ENCODE measurements around the gene TTLL13. TPM values are rescaled to one million over a fixed set of nuclear protein-coding genes. Genes with fewer than 3 reads are reported as not detected.

The TTLL13 gene, protein sequence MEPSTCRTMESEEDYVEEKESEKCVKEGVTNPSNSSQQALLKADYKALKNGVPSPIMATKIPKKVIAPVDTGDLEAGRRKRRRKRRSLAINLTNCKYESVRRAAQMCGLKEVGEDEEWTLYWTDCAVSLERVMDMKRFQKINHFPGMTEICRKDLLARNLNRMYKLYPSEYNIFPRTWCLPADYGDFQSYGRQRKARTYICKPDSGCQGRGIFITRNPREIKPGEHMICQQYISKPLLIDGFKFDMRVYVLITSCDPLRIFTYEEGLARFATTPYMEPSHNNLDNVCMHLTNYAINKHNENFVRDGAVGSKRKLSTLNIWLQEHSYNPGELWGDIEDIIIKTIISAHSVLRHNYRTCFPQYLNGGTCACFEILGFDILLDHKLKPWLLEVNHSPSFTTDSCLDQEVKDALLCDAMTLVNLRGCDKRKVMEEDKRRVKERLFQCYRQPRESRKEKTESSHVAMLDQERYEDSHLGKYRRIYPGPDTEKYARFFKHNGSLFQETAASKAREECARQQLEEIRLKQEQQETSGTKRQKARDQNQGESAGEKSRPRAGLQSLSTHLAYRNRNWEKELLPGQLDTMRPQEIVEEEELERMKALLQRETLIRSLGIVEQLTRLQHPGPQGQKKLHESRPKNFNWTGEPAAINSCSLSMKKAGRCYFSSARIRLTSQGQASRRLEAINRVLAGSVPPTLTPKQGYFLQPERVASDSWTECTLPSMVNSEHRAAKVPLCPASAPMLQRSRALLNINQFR
- under 1 TPM; 0.44 to 0.55 TPM for total RNA-seq

DNA sequence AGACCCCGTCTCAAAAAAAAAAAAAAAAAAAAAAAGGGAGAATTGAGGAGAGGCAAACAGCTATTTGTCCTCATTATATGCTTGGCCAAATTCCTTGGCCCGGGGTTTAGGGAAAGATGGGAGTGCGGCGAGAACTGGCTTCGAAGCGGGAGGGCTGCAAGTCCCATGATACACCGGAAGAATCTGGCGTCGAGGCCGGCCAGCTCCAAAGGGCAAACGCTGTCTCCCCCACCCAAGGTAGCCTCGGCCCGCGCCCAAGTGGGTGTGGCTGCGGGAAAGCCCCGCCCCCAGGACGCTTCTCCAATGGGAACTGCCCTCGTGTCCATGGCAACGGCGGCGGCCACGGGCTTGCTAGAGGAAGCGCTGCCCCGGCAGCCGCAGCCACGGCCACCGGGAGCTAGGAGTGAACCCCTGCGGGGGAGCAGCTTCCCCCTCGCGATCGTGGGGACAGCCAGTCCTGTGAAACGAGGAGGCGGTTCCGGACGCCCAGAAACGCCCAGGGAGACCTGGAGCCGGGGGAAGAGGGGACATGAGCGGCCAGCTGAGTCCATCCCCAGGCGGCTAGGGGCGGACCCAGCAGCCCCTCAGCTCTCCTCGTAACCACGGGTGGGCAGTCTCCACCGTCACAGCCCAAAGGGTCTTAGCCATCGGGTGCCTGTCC is at the start of gene TTLL13:
Gene TTLL13 (plus strand): TSS at position 354 of the 661 bp plus-strand sequence. CDS start 1,075 bp downstream, outside the sequence.
- ChIA-PET POLR2A (interaction anchor here (0.6 to 1.4 kb wide), 5 partner anchors 12 to 114 kb away, joined by 3 to 8 read pairs (median 4); no protein-coding TSS in a partner anchor), CTCF (interaction anchor here (0.6 to 1.4 kb wide), 5 partner anchors 52 to 1099 kb away, joined by 3 to 5 read pairs (median 5); no protein-coding TSS in a partner anchor)

DNA sequence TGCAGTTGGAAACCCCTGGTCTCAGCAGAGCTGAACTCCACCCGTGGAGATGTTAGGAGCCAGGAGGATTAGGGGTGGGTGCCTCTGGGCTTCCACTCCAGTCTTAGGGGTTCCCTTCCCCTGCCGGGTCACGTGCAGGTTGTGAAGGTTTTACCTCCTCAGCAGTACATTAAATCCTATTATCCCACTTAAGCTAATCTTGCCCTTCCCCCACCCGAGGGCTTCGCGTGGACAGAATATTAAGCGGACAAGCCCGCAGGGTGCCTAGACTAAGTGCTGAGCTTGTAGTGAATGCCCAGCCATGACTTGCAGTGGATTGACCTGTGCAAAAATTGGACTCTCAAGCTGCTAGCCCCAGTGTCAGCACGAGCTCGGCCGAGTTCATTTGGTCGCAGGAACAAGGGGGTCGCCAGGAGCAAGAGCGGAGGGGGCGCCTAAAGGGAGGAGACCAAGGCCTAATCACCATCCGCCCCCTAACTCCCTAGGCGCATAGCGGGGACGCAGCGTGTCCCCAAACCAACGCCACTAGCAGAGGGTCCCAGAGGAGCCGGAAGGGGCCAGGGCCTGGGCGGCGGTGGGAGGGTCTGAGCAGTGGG is 48.7 kb upstream of the TTLL13 start:
- ChIA-PET POLR2A (interaction anchor here (1.3 to 1.8 kb wide), 3 partner anchors 32 to 65 kb away, joined by 3 to 8 read pairs (median 4); partner anchors contain the start of genes CIB1, GDPGP1 and NGRN), CTCF (interaction anchor here (1.1 to 2.6 kb wide), 5 partner anchors 10 to 104 kb away, joined by 3 to 12 read pairs (median 6); partner anchors contain the start of genes CIB1 and GDPGP1)

DNA sequence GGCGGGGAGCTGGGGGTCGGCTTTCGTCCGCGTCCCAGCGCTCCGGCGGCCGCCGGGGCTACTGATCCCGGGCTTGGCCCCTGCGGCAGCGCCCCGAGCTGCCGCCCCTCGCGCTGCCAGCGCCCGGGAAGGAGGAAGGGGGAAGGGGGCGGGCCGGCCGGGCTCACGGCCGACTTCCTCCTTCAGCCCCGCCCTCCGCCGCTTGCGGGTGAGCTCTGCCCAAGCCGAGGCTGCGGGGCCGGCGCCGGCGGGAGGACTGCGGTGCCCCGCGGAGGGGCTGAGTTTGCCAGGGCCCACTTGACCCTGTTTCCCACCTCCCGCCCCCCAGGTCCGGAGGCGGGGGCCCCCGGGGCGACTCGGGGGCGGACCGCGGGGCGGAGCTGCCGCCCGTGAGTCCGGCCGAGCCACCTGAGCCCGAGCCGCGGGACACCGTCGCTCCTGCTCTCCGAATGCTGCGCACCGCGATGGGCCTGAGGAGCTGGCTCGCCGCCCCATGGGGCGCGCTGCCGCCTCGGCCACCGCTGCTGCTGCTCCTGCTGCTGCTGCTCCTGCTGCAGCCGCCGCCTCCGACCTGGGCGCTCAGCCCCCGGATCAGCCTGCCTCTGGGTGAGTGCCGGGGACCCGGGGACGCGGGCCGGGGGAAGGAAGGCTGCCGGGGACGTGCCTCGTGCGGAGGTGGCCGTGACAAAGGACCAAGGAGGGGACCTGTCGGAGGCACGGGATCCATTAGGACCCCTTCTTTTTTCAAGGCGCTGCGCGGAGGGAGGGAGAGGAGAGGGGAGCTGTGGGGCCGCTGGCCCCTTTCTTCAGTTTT is 48.0 kb upstream of the TTLL13 start, which contains the start of gene SEMA4B:
Gene SEMA4B (plus strand): TSS at position 201 of the 814 bp plus-strand sequence. CDS start 249 bp downstream, at position 450.
- ChIA-PET POLR2A (interaction anchor here (0.7 to 1.8 kb wide), 5 partner anchors 9 to 64 kb away, joined by 3 to 8 read pairs (median 4); partner anchors contain the start of genes CIB1, GDPGP1 and NGRN), CTCF (interaction anchor here (0.6 to 2.6 kb wide), 6 partner anchors 10 to 791 kb away, joined by 3 to 12 read pairs (median 5); partner anchors contain the start of genes CIB1 and GDPGP1)

DNA sequence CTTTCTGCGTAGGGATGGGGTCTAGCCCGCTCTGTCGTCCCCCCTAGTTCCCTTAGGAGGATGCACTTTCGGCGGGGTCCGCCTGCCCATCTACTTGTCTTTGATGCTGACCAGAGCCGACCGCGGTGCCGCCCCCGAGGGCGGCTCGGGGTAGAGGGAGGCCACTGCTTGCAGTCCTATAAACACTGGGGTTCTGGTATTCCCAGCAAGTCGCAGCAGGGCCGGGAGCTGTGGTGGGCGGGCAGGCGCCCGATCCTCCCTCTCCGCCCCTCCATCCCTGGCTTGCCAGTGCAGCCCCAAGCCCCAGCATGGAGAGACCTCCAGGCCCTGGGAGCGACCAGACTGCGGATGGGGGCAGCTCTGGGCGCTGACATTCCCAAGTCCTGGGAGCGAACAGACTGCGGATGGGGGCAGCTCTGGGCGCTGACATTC is 47.4 kb upstream of the TTLL13 start:
- POLR2A ChIA-PET = interaction anchor here (0.9 to 1.8 kb wide), 3 partner anchors 10 to 32 kb away, joined by 4 to 8 read pairs (median 4); partner anchors contain the start of genes CIB1 and GDPGP1
- CTCF ChIA-PET = interaction anchor here (0.6 to 2.6 kb wide), 5 partner anchors 11 to 791 kb away, joined by 3 to 12 read pairs (median 6); partner anchors contain the start of genes CIB1 and GDPGP1

DNA sequence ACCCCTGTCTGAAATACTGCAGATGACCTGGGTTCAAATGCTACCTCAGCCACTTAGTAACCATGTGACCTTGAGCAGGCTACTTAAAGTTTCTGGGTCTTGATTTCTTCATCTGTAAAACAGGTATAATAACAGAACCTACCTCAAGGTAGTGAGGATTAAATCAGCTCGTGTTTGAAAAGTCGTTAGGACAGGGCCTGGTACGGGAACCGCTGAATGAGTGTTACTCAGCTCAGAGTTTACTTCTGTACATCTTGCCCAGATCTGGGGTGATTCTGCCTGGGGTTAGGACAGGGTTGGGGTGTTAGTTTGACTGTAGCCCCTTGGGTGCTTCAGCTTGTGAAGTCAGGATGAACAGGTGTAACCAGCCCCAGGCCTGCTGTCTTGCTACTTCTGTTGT is 46.4 kb upstream of the TTLL13 start:
- ChIA-PET CTCF (interaction anchor here (1.8 kb wide), 1 partner anchor 17 kb away, joined by 4 read pairs; no protein-coding TSS in a partner anchor), POLR2A (interaction anchor here (0.5 to 0.6 kb wide), 2 partner anchors 61 to 241 kb away, joined by 5 to 7 read pairs; no protein-coding TSS in a partner anchor)

DNA sequence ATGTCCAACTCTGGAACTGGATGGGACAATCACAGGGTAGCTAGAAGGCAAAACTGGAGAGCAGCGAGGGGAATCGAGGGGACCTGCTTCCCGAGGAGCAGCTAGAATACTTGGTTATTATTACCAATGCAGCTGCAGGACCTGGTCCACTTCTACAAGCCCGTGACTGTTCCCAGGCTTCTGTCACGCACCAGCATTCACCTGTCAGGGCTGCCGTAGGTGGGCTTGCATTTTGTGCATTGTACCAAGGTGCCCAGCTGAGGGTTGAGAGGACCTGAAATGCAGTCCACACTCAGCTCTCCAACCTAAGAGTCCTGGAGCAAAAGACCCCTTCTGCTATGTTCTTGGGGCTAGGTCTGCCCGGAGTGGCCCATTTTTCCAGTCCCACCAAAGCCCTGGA is 45.9 kb upstream of the TTLL13 start:
- ChIA-PET CTCF (interaction anchor here (1.8 kb wide), 1 partner anchor 16 kb away, joined by 4 read pairs; no protein-coding TSS in a partner anchor), POLR2A (interaction anchor here (0.5 to 0.6 kb wide), 2 partner anchors 61 to 242 kb away, joined by 5 to 7 read pairs; no protein-coding TSS in a partner anchor)

DNA sequence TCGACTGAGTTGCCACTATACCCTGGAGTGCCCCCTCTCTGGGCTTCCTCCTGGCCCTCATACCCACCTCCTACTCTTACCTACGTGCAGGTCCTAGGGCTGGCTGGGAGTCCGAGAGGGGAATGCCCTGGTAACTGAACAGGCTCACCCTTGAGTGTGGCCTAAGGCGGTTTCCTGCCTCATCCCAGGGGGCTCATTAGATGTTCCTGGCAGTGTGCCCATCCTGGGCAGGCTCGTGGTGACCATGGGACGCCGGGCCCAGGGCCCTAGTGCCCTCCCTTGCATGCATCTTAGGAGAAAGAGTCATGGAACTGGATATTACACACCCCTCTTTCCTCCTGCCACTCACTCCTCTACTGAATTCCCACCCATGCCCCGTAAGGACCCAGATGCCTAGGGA is 45.4 kb upstream of the TTLL13 start:
- POLR2A ChIA-PET = no interaction called here
- CTCF ChIA-PET = interaction anchor here (1.8 kb wide), 1 partner anchor 16 kb away, joined by 4 read pairs; no protein-coding TSS in a partner anchor

DNA sequence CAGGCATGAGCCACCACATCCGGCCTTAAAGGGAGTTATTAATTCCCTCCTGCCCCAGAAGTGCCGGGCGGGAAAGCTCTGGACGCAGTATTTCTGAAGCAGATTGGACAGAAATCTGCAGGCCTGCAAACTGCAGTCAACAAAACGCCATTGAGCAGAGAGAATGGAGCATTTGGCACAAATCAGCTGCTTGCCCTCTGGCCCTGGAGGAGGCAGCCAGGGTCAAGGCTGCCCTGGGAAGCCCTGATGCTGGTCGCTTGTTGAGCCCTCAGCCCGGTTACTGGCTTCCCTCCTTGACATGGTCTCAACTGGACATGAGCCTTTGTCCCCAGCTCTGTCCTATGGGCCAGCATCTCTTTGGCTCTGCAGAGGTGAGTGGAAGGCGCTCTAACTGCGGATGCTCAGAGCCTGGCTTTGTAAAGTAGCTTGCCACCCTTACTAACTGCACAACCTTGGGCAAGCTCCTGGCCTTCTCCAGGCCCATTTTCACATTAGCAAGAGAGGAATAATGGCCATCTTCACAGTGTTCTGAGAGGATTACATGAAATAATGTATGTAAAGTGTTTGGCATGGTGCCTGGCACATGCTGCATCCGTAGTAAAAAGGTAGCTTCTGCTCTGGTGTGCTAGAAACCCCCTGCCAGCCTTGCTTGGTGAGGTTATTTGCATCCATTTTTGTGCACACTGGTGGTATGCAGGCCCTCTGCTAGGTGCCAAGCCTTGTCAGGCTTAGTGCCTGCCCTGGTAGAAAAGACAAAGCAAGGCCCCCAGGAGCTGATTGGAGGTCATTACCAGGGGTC is 44.1 kb upstream of the TTLL13 start:
- ChIA-PET CTCF (interaction anchor here (0.6 to 0.7 kb wide), 2 partner anchors 14 to 181 kb away, joined by 3 to 6 read pairs; no protein-coding TSS in a partner anchor), POLR2A (no interaction called here)

DNA sequence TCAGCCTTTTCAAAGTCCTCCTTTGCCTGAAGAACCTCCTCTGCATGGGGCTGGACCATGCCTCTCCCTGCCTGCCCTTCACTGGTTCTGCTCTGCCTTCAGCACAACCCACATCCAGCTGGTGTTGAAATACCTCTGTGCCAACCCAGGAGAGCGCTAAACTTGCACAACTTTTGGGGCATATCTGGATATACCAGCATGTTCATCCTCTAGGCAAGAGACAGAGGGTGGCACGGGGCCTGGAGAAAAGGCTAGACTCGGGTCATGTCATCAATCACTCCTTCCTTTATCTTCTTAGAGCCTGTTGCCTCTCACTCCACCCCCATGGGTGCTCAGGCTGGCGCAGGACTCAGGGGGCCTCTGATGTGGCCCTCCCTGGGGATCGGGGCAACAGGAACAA is 43.5 kb upstream of the TTLL13 start:
- POLR2A ChIA-PET = no interaction called here
- CTCF ChIA-PET = interaction anchor here (0.6 to 0.7 kb wide), 2 partner anchors 13 to 180 kb away, joined by 3 to 6 read pairs; no protein-coding TSS in a partner anchor

DNA sequence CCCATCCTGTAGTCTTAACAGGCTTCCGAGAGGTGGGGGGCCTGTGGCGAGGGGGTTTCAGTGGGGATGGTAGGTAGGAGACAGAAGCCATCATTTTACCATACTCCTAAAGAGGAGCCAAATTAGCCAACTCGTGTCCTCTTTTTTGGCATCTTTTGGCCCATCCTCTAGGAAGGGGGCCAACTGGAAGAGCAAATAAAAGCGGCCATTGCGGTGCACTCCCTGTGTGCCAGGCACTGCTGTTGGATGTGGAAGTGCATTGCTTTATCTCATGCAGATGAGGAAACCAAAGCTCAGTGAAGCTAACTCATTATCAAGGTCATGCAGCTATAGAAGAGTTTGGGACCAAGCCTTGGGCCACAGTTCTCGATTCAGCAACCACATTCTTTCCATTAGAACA is 42.1 kb upstream of the TTLL13 start:
- ChIA-PET CTCF (interaction anchor here (1.6 kb wide), 1 partner anchor 64 kb away, joined by 3 read pairs; no protein-coding TSS in a partner anchor), POLR2A (no interaction called here)

DNA sequence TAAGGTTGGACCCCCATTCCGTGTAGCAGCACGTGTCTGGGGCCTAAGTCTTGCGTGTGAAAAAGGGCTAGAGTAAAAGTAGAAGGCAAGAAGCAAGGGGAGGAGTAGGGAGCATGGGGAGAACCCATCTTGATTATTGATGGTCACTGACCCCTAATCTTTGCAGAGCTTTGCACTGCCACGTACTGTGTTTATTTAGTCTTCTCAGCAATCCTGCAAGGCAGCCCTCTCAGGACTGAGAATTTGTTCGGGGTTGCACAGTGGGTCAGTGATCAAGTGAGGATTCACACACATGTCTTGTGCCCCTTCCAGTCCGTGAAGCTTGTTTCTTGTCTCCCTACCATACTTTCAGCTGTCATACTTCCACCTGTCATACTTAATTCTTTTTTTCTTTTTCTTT is 41.0 kb upstream of the TTLL13 start:
- POLR2A ChIA-PET = no interaction called here
- CTCF ChIA-PET = interaction anchor here (0.7 to 1.6 kb wide), 4 partner anchors 13 to 65 kb away, joined by 3 to 5 read pairs (median 3); no protein-coding TSS in a partner anchor

DNA sequence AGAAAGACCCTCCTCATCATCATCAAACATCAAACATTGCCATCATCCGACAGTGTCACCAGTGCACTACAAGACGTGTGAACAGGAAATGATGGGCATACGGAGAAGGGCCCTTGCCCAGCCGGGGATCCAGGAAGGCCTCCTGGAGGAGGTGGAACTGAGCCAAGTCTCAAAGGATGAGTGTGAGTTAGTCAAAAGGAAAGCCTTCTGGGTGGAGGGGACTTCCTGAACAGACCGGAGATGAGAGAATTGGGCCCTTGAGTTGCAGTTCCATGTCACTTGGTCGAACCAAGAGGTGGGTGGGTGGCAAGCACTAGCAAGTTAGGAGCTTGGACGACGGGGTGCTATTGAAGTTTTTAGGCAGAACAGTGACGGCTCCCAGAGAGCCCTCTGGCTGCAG is 39.8 kb upstream of the TTLL13 start:
- ChIA-PET CTCF (no interaction called here), POLR2A (no interaction called here)

DNA sequence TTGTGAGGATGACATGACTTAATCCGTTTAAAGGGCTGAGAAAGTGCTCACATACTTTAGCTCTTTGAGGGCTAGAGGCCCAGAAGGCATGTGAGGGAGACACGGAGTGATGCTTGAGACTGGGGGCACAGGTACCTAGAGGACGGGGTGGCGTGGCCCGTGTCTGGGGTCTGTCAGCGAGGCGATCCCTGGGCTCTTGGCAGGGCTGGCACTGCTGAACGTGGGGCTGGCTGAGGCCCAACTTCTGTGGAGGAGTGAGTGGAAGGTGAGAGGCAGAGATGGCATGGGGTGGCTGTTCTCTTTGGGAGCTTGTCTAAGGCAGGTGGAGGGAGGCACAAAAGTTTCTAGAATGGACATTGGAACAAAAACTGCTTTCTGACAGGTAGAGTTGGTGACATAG is 38.8 kb upstream of the TTLL13 start:
- ChIA-PET CTCF (no interaction called here), POLR2A (interaction anchor here (0.7 kb wide), 1 partner anchor 45 kb away, joined by 3 read pairs; no protein-coding TSS in a partner anchor)

DNA sequence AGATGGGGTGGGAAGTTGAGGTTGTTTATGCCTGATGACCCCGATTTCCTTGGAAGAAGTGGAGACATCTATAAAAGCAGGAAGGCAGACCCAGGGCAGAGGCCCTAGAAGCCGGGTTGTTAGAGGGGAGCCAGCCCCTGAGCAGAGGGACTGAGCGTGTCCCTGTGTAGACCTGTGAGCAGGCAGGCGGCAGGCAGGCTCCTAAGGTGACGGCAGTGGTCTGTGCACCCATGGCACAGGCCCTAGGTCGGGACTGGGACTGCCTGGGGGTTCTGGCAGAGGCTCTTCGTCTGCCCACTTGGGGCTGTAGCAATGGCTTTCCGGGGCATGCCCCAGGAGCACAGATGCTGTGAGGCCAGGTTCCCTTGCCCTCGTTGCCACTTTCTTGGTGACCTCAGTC is 38.3 kb upstream of the TTLL13 start:
- CTCF ChIA-PET = no interaction called here
- POLR2A ChIA-PET = interaction anchor here (0.7 kb wide), 1 partner anchor 46 kb away, joined by 3 read pairs; no protein-coding TSS in a partner anchor

DNA sequence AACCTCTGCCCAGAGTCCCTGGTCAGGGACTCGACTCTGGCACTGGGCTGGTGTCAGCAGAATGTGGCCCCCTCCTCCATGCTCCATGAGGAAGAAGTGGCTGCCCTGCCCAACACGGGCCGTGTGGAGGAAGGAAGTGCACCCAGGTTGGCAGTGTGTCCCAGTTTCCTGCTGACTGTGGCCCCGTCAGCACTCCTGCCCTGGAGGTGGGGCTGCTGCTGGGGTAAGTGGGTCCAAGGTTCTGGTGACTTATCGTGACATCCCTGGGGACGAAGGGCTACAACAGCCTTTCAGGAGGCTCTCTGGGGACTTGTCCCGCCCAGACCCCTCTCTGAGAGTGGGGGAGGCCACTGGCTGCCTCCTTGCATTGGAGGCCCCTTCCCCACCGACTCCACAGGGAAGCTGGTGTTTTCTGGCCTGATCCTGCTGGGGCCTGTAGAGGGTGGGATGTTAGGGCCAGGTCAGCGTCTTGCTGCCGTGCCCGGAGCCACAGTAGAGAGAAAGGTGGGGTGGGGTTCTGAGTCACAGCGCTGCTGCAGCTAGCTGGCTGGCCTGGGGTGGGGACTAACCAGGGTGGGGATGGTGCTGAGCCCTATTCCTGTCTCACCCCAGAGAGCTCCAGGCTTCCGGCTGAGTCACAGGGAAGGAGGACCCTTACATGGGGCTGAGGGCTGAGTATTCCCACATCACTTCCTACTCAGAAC is 37.8 kb upstream of the TTLL13 start:
- CTCF ChIA-PET = interaction anchor here (0.7 kb wide), 1 partner anchor 11 kb away, joined by 3 read pairs; no protein-coding TSS in a partner anchor
- POLR2A ChIA-PET = no interaction called here

Data from activated CD8-positive, alpha-beta memory T cell treated with anti-CD3 and anti-CD28 coated beads for 36 hours (primary cell).